GM18526 (cell line): ENCODE data around the gene PROKR1.

Source experiments
- POLR2A ChIP-seq: IDR thresholded peaks from 3 replicates; pipeline ENCODE4 v1.6.1; 2011; ENCODE audit not compliant: insufficient read length; ENCODE audit errors: extremely low read depth

PROKR1 gene

GRCh38 chr2:68689553-68690537 lies 46.5 kb downstream of the PROKR1 start:
- no peak for TF ChIP-seq POLR2A

- TF ChIP-seq POLR2A: no peak
These were observed 47.5 kb downstream of the PROKR1 start for GRCh38 chr2:68690851-68691250.

- TF ChIP-seq POLR2A: no peak
These were observed 49.1 kb downstream of the PROKR1 start for GRCh38 chr2:68692511-68692910.

- TF ChIP-seq POLR2A: no peak
These were observed 50.6 kb downstream of the PROKR1 start for GRCh38 chr2:68693951-68694350.

- no peak for TF ChIP-seq POLR2A
These were observed 52.6 kb downstream of the PROKR1 start for GRCh38 chr2:68695971-68696370.

GRCh38 chr2:68696554-68696953 lies 53.2 kb downstream of the PROKR1 start:
- no peak for TF ChIP-seq POLR2A

GRCh38 chr2:68698567-68699377 lies 55.4 kb downstream of the PROKR1 start:
- no peak for TF ChIP-seq POLR2A

- TF ChIP-seq POLR2A: no peak
These were observed 57.2 kb downstream of the PROKR1 start for GRCh38 chr2:68700560-68700959.

GRCh38 chr2:68706637-68707036 lies 63.3 kb downstream of the PROKR1 start:
- TF ChIP-seq POLR2A: no peak
